Measurements from ENCODE around the gene IRF5. TPM values are rescaled to one million over a fixed set of nuclear protein-coding genes. Genes with fewer than 3 reads are reported as not detected.

Gene IRF5
- total RNA-seq, 4 donors from 2014 or later = 13.5 to 23.4 (median 15.6) TPM

DNA sequence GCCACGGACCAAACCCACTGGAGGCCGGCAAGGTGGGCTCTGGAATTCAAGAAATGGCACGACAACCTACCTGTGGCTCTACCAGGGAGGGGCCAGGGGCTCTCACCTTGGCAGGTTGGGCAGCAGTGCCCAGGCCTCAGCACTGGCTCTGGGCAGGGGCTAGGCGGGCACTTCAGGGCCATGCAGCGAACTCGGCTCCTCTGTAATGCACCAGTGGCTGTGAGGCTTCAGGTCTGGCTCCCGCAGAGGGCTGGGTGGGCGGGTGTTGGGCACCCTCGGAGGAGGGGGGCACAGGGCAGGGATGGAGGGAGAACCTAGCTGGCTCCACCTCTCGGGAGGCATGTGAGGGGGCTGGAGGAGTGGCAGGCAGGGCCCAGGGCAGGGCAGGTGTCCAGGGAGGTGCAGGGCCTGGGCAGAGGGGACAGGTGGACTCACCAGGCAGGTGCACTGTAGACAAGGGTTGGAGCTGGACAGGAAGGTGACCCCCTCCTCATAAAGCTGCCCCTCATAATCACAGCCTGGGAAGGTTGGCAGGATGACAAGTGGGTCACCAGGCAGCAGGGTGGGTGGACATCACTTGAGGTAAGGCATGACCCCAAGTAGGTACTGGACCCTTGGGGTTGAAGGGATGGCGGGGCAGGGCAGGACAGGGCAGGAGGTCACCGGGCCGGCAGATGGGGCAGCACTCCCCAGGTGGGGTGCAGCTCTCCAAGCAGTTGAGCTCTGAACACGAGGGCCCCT lies 33.9 kb upstream of the IRF5 start:
- no peak overlapping the region for H3K4me3 ChIP-seq (ENCODE audit: low read depth, poor library complexity, severe bottlenecking)
- TF ChIP-seq POLR2A (IDR thresholded peaks at IDR 0.05) = no peak
- TF ChIP-seq, protein P1, sequence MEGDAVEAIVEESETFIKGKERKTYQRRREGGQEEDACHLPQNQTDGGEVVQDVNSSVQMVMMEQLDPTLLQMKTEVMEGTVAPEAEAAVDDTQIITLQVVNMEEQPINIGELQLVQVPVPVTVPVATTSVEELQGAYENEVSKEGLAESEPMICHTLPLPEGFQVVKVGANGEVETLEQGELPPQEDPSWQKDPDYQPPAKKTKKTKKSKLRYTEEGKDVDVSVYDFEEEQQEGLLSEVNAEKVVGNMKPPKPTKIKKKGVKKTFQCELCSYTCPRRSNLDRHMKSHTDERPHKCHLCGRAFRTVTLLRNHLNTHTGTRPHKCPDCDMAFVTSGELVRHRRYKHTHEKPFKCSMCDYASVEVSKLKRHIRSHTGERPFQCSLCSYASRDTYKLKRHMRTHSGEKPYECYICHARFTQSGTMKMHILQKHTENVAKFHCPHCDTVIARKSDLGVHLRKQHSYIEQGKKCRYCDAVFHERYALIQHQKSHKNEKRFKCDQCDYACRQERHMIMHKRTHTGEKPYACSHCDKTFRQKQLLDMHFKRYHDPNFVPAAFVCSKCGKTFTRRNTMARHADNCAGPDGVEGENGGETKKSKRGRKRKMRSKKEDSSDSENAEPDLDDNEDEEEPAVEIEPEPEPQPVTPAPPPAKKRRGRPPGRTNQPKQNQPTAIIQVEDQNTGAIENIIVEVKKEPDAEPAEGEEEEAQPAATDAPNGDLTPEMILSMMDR (IDR thresholded peaks at IDR 0.05) = no peak
- peak in 1 of 2 donors; percentile 66 for DNase-seq (ENCODE audit: low spot score in 2 of 2)
- WGBS, 2 donors = 83% methylated on average over 12 of the region's 14 CpGs
- intact Hi-C loops (cut with DNase I; ENCODE audit: low total_unique reads) = no loop called here

DNA sequence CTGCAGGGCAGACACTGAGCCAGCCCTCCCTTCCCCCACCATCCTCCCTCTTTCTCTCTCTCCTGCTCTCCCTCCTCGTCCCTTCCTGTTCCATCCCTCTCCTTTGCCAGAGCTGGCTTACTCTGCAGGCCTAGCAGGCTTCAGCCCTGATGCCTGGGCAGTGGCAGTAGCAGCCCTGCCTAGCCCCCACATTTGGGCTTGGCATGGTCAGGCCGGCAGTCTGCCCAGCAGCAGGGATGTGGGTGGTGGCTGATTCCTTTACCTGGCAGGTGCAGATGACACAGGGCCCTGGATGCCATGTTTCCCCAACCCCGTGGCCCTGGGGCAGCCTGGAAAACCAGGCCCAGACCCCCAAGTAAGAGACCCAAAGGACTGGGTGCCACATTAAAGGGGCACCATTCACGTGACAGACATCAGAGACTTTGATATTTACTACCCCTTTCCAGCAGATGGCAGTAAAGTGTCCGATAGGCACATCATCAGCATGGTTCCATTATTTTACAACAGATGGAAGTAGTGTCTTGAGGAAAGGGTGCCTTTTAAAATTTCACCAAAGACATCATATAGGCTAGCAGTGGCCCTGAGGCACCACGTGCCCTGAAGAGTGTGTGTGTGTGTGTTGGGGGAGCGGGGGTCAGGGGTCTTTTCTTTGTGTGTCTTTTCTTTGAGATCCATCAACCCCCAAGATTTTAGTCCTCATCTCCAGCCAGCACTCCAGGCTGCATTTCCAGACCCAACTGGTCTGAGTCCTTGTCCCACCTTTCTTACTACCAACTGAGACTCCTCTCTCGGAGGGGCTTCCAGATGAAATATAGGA lies 33.1 kb upstream of the IRF5 start:
- WGBS, 2 donors = 44 to 45% methylated on average over 8 of the region's 8 CpGs
- intact Hi-C loops (cut with DNase I; ENCODE audit: low total_unique reads) = no loop called here
- TF ChIP-seq POLR2A (IDR thresholded peaks at IDR 0.05) = no peak
- TF ChIP-seq, protein P1 (IDR thresholded peaks at IDR 0.05) = no peak
- peak in 1 of 2 donors; percentile 77 for DNase-seq (ENCODE audit: low spot score in 2 of 2)
- no peak overlapping the region for H3K4me3 ChIP-seq (ENCODE audit: low read depth, poor library complexity, severe bottlenecking)

DNA sequence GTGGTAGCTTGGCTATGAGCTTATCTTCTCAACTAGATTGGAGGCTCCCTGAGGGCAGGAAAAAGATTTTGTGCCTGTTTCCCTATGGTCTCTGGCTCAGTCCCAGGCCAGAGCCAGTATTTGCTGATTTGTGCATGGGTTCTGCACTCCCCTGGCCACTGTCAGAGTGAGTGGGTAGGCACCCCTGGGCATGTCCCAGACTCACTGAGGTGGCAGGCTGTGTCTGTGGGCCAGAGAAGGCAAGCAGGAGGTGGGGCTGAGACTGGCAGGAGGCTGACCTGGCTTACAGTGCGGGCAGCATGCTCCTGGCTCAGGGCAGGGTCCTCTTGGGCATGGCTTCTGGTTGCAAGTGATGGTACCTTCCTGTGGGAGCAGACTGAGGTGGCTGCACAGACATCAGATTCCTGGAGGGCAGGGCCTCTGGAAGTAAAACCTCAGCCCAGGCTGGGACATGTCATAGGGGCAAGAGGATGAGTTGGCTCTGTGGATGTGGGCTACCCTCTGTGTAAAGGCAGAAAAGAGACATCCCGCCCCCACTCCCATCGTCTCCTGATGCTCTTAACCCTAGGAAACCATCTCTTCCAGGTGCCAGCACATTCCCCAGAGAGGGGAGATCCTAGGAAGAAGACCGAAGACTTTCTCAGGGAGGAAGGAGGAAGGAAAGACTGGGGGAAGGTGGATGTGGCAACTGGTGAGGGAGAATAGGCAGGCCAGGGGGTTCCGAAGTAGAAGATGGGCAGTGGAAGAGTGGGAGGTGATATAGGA lies 31.5 kb upstream of the IRF5 start:
- DNase-seq (ENCODE audit: low spot score in 2 of 2) = peak in 1 of 2 donors; percentile 74
- intact Hi-C loops (cut with DNase I; ENCODE audit: low total_unique reads) = no loop called here
- H3K4me3 ChIP-seq (ENCODE audit: low read depth, poor library complexity, severe bottlenecking) = no peak overlapping the region
- TF ChIP-seq, protein P1 (IDR thresholded peaks at IDR 0.05) = no peak
- TF ChIP-seq POLR2A (IDR thresholded peaks at IDR 0.05) = no peak
- WGBS, 2 donors = 85 to 91% methylated on average over 5 of the region's 5 CpGs

DNA sequence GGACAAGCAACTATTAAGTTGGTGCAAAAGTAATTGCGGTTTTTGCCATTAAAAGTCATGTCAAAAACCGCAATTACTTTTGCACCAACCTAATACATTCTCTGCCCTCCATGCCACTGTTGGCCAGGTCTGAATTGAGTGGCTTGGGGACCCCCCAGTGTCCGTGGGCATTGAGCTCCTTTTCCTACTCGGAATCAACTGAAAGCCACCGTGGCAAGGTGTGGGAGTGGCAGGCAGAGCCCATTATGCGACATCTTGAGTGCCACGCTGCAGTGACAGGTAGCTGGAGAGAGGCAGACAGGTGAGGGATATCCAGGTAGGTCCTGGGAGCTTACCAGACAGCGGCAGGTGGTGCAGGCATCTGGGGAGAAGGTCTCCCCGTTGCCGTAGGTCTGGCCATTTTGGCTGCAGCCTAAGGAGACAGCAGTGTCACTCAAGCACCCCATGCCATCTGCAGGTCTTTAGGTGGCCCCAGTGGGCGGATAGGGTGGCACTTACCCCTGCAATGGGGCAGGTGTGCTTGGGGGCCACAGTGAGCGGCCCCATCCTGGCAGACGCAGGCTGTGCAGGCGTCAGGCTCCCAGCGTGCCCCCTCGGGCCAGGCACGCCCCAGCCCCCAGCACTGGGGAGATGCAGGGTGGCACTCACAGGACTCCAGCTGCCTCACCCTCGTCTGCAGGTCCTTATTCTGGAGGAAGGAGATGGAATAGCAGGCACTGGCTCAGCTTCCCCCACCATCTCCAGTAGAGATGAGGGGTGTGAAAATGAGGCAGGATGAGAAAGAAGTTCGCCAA lies 30.8 kb upstream of the IRF5 start:
- no peak for TF ChIP-seq POLR2A (IDR thresholded peaks at IDR 0.05)
- TF ChIP-seq, protein P1 (IDR thresholded peaks at IDR 0.05) = no peak
- H3K4me3 ChIP-seq (ENCODE audit: low read depth, poor library complexity, severe bottlenecking) = no peak overlapping the region
- intact Hi-C loops (cut with DNase I; ENCODE audit: low total_unique reads) = no loop called here
- 78 to 83% methylated on average over 13 to 19 of the region's 19 CpGs for WGBS, 2 donors
- DNase-seq (ENCODE audit: low spot score in 2 of 2) = peak in 1 of 2 donors; percentile 61
